Omental fat pad (tissue), 4 donors: ENCODE data around the gene HERC5. TPM values are rescaled to one million over a fixed set of nuclear protein-coding genes. Genes with fewer than 3 reads are reported as not detected.
"Not testable (repeated sequence)": the region's sequence is repeated elsewhere in the genome, so short reads cannot be mapped to it uniquely, and the experiment has no call there.

Experiments
- ATAC-seq: fragments of 150-250 bp; one replicate; pipeline ENCODE4 v1.9.1; 2016; ENCODE audit warnings: mild to moderate bottlenecking, moderate library complexity; ENCODE audit not compliant: low FRiP score
- DNase-seq: peaks from one replicate; pipeline ENCODE4 v3.0.0-alpha.2; 2019; ENCODE audit warnings: low spot score
- total RNA-seq, 4 donors: library from RNA; depleted of rRNA; stranded (reverse); fragments of >200 nt; gene quantifications; one replicate each; pipeline ENCODE4 v1.1.0, GENCODE V29; 2016
- TF ChIP-seq, protein P1 (sequence below), 3 donors: fragments of 450-650 bp; IDR thresholded peaks; one replicate each; pipeline ENCODE4 v1.5.1; 2016 to 2017; ENCODE audit warnings: antibody characterized with exemption in 3 of 3, mild to moderate bottlenecking in 3 of 3, moderate library complexity in 2 of 3

HERC5 gene
- total RNA-seq, 4 donors from 2014 or later: 4.5 to 12.8 (median 5.7) TPM

DNA sequence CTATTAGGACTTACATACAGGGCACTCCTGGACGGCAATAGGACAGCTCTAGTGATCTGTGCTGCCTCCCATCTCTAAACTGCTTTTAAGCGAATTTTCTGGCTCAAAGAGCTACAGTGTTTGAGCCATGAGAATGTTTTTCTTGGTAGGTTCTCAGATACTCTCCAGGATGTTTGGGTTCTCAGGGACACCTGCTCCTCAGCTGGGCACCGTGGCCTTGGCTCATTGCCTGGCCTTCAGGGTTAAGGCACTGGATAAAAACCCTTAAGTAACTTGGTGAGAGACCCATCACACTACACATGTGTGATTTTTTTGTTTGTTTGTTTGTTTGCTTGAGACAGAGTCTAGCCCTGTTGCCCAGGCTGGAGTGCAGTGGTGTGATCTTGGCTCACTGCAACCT is 38.5 kb upstream of the HERC5 start:
- DNase-seq: no peak

DNA sequence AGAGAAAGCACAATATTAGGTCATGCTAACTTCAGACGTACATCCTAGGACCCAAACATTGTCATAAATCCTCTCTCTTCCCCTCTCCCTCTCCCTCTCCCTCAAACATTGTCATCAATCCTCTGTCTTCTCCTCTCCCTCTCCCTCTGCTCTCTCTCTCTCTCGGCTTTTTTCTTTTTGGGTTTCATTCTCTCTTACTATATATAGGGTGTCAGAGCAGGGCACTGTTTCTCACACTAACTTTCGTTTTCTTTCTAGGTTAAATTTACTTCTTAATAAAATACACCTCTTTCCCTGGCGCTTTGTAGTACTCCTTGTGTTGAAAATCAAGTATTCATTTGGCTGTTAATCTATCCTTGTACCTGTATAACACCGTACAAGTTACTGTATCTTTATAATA is 37.0 kb upstream of the HERC5 start:
- TF ChIP-seq, protein P1, sequence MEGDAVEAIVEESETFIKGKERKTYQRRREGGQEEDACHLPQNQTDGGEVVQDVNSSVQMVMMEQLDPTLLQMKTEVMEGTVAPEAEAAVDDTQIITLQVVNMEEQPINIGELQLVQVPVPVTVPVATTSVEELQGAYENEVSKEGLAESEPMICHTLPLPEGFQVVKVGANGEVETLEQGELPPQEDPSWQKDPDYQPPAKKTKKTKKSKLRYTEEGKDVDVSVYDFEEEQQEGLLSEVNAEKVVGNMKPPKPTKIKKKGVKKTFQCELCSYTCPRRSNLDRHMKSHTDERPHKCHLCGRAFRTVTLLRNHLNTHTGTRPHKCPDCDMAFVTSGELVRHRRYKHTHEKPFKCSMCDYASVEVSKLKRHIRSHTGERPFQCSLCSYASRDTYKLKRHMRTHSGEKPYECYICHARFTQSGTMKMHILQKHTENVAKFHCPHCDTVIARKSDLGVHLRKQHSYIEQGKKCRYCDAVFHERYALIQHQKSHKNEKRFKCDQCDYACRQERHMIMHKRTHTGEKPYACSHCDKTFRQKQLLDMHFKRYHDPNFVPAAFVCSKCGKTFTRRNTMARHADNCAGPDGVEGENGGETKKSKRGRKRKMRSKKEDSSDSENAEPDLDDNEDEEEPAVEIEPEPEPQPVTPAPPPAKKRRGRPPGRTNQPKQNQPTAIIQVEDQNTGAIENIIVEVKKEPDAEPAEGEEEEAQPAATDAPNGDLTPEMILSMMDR (IDR thresholded peaks at IDR 0.05): no peak
- no peak for DNase-seq
- ATAC-seq: no peak

More for the DNA sequence above, 38.5 kb upstream of the HERC5 start:
- no peak for ATAC-seq
- TF ChIP-seq, protein P1 (IDR thresholded peaks at IDR 0.05): no peak

DNA sequence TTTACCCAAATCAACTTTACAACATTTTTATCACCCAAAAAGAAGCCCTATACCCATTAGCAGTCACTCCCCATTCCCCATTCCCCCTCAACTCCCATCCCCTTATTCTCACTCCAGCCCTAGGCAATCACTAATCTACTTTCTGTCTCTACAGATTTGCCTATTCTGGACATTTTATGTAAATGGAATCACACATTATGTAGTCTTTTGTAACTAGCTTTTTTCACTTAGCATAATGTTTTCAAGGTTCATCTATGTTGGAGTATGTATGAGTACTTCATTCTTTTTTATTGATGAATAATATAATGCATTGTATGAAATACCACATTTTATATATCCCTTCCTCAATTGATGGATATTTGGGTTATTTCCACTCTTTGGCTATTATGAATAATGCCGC is 36.1 kb upstream of the HERC5 start:
- TF ChIP-seq, protein P1 (IDR thresholded peaks at IDR 0.05): no peak
- DNase-seq (no peak), ATAC-seq (no peak)

DNA sequence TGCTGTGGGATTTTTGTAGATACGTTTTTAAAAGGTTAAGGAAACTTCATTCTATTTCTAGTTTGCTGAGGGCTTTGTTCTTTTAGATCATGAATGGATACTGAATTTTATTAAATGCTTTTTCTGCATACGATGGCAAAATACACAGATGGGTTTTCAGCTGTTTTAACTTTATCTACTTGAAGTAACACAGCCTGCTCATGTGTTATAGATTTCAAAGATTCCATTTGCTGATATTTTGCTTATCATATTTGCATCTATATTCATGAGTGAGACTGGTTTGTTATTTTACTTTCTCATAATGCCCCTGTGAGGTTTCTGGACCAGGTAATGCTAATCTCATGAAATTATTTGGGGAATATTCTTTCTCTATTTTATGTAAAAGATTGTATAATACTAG is 34.5 kb upstream of the HERC5 start:
- DNase-seq: no peak
- TF ChIP-seq, protein P1 (IDR thresholded peaks at IDR 0.05): no peak
- ATAC-seq: no peak

DNA sequence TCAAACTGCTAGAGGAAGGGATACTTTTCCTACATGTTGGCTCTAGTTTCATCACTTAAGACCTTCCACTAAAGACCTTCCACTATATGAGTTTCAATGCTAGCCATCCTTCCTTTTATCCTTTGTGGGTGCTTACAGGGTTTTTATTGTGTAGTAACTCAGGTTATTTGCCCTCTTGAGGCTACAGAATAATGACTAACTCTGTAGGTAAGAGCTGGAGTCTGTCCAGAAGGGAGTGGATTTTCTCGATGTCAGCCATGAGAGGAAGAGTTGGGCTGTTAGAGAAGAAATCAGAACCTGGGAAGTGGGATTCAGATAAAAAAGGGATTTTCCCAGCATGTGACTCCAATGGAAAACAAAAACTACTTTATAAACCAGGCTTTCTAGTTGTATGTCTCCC is 27.5 kb upstream of the HERC5 start:
- TF ChIP-seq, protein P1 (IDR thresholded peaks at IDR 0.05): no peak
- ATAC-seq: no peak
- no peak for DNase-seq

DNA sequence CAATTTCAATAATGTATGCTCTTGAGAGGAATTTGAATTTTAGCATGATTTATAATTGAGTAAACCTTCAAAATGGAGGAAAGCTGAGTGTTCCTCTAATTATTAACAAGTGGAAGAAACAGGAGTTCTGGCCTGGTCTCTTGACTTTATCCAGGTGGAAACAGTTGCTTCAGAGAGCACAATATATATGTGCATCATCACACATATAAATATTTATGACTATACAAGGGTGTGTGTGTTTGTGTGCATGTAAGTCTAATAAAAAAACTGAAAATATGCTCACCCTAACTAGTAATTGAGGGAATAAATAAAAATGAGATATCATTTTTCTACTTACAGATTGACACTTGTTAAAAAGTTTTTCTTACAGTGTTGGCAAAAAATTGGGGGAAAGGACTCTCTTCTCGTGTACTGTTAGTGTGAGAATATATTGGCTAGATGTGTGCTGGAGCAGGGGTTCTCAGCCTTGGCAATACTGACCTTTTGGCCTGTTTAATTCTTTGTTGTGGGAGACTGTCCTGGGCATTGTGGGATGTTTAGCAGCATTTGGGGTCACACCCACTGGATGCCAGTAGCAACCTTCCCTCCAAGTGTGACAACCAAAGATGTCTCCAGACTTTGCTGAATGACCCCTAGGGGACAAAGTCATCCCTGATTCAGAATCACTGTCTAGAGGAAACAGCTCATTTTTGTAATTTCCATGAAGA is 20.8 kb upstream of the HERC5 start:
- ATAC-seq (no peak), DNase-seq (no peak)
- TF ChIP-seq, protein P1 (IDR thresholded peaks at IDR 0.05): no peak

DNA sequence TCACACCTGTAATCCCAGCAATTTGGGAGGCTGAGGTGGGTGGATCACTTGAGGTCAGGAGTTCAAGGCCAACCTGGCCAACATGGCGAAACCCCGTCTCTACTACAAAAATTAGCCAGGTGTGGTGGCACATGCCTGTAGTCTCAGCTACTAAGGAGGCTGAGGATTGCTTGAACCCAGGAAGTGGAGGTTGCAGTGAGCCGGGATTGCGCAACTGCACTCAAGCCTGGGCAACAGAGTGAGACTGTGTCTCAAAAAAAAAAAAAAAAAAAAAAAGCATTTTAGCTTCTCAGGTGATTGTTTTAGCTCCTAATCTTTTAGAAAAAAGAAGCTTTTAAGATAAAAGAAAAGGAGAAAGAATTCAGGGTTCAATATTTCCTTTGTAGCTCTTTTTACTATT is 19.0 kb upstream of the HERC5 start:
- not testable (repeated sequence) for DNase-seq, ATAC-seq
